ENCODE data around the gene SLC22A1. TPM values are rescaled to one million over a fixed set of nuclear protein-coding genes. Genes with fewer than 3 reads are reported as not detected.
A peak's percentile ranks its signal among the peaks of the same experiment; 100 is the strongest.
"Not testable (repeated sequence)": the region's sequence is repeated elsewhere in the genome, so short reads cannot be mapped to it uniquely, and the experiment has no call there.

SLC22A1 gene
- total and polyA plus RNA-seq, 2 of the 13 experiments (the other 11 are each of a cell fraction or from before 2014, with no cell fraction given) = 0.80 to 0.87 TPM

DNA sequence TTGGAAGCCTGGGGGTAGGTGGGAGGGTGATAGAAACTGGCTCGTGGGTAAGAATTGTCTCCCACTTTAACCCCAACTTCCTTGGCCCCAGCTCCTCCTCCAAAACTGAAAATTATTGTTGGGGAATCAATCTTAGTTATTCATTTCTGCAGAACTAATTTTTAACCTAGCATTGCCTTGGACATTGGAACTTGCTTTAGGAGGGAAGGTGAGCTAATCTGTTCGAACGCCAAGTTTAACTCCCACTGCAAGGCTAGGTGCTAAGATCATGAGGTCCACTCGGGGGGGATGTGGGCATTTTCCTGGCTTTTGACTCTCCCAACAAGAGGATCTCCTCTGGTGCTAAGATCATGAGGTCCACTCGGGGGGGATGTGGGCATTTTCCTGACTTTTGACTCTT lies 3.5 kb downstream of the SLC22A1 start (continued):
- TF ChIP-seq, protein P1, sequence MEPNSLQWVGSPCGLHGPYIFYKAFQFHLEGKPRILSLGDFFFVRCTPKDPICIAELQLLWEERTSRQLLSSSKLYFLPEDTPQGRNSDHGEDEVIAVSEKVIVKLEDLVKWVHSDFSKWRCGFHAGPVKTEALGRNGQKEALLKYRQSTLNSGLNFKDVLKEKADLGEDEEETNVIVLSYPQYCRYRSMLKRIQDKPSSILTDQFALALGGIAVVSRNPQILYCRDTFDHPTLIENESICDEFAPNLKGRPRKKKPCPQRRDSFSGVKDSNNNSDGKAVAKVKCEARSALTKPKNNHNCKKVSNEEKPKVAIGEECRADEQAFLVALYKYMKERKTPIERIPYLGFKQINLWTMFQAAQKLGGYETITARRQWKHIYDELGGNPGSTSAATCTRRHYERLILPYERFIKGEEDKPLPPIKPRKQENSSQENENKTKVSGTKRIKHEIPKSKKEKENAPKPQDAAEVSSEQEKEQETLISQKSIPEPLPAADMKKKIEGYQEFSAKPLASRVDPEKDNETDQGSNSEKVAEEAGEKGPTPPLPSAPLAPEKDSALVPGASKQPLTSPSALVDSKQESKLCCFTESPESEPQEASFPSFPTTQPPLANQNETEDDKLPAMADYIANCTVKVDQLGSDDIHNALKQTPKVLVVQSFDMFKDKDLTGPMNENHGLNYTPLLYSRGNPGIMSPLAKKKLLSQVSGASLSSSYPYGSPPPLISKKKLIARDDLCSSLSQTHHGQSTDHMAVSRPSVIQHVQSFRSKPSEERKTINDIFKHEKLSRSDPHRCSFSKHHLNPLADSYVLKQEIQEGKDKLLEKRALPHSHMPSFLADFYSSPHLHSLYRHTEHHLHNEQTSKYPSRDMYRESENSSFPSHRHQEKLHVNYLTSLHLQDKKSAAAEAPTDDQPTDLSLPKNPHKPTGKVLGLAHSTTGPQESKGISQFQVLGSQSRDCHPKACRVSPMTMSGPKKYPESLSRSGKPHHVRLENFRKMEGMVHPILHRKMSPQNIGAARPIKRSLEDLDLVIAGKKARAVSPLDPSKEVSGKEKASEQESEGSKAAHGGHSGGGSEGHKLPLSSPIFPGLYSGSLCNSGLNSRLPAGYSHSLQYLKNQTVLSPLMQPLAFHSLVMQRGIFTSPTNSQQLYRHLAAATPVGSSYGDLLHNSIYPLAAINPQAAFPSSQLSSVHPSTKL (CRISPR knock-in tag; IDR thresholded peaks at IDR 0.05) = peak; percentile 80
- TF ChIP-seq ZNF317 (CRISPR knock-in tag; IDR thresholded peaks at IDR 0.05) (0 out of 2 replicates have a peak, but pooled peaks have one; percentile 54), MEF2D (CRISPR knock-in tag; IDR thresholded peaks at IDR 0.05) (peak; percentile 71), SAP130 (CRISPR knock-in tag; IDR thresholded peaks at IDR 0.05; ENCODE audit: low read depth) (peak; percentile 43), GATAD1 (CRISPR knock-in tag; IDR thresholded peaks at IDR 0.05) (peak; percentile 43; the same call in 1 of the 2 replicates), TOE1 (CRISPR knock-in tag; IDR thresholded peaks at IDR 0.05) (0 out of 2 replicates have a peak, but pooled peaks have one; percentile 45), FOXO1 (CRISPR knock-in tag; IDR thresholded peaks at IDR 0.05) (0 out of 2 replicates have a peak, but pooled peaks have one; percentile 53), HNF4A (CRISPR knock-in tag; IDR thresholded peaks at IDR 0.05) (peak; percentile 94), KDM6A (CRISPR knock-in tag; IDR thresholded peaks at IDR 0.05; ENCODE audit: low read depth) (peak; percentile 86), MAZ (CRISPR knock-in tag; IDR thresholded peaks at IDR 0.05; ENCODE audit: low read depth) (0 out of 2 replicates have a peak, but pooled peaks have one; percentile 23), JUN (CRISPR knock-in tag; IDR thresholded peaks at IDR 0.05) (peak; percentile 89; the same call in 1 of the 2 replicates), KLF16 (CRISPR knock-in tag; IDR thresholded peaks at IDR 0.05) (0 out of 4 replicates have a peak, but pooled peaks of 1 of the 2 experiments have one; percentile 19), ARNTL (CRISPR knock-in tag; IDR thresholded peaks at IDR 0.05) (peak; percentile 77), ZNF652 (CRISPR knock-in tag; IDR thresholded peaks at IDR 0.05; ENCODE audit: borderline replicate concordance, low read depth) (peak; percentile 73; the same call in 1 of the 2 replicates)
- TF ChIP-seq, protein P2, sequence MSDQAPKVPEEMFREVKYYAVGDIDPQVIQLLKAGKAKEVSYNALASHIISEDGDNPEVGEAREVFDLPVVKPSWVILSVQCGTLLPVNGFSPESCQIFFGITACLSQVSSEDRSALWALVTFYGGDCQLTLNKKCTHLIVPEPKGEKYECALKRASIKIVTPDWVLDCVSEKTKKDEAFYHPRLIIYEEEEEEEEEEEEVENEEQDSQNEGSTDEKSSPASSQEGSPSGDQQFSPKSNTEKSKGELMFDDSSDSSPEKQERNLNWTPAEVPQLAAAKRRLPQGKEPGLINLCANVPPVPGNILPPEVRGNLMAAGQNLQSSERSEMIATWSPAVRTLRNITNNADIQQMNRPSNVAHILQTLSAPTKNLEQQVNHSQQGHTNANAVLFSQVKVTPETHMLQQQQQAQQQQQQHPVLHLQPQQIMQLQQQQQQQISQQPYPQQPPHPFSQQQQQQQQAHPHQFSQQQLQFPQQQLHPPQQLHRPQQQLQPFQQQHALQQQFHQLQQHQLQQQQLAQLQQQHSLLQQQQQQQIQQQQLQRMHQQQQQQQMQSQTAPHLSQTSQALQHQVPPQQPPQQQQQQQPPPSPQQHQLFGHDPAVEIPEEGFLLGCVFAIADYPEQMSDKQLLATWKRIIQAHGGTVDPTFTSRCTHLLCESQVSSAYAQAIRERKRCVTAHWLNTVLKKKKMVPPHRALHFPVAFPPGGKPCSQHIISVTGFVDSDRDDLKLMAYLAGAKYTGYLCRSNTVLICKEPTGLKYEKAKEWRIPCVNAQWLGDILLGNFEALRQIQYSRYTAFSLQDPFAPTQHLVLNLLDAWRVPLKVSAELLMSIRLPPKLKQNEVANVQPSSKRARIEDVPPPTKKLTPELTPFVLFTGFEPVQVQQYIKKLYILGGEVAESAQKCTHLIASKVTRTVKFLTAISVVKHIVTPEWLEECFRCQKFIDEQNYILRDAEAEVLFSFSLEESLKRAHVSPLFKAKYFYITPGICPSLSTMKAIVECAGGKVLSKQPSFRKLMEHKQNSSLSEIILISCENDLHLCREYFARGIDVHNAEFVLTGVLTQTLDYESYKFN (CRISPR knock-in tag; conservative IDR thresholded peaks at IDR 0.05) = peak; percentile 98
- TF ChIP-seq, protein P3, sequence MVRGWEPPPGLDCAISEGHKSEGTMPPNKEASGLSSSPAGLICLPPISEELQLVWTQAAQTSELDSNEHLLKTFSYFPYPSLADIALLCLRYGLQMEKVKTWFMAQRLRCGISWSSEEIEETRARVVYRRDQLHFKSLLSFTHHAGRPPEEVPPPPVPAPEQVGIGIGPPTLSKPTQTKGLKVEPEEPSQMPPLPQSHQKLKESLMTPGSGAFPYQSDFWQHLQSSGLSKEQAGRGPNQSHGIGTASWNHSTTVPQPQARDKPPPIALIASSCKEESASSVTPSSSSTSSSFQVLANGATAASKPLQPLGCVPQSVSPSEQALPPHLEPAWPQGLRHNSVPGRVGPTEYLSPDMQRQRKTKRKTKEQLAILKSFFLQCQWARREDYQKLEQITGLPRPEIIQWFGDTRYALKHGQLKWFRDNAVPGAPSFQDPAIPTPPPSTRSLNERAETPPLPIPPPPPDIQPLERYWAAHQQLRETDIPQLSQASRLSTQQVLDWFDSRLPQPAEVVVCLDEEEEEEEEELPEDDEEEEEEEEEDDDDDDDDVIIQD (CRISPR knock-in tag; IDR thresholded peaks at IDR 0.05; ENCODE audit: low read depth) = peak; percentile 73; the same call in 1 of the 2 replicates
- TF ChIP-seq MAZ (IDR thresholded peaks at IDR 0.05; ENCODE audit: borderline replicate concordance, low read depth, low read length) = not testable (repeated sequence)
- TF ChIP-seq, protein P4, sequence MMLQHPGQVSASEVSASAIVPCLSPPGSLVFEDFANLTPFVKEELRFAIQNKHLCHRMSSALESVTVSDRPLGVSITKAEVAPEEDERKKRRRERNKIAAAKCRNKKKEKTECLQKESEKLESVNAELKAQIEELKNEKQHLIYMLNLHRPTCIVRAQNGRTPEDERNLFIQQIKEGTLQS (CRISPR knock-in tag; IDR thresholded peaks at IDR 0.05) = 0 out of 2 replicates have a peak, but pooled peaks have one; percentile 19
- TF ChIP-seq, protein P5, sequence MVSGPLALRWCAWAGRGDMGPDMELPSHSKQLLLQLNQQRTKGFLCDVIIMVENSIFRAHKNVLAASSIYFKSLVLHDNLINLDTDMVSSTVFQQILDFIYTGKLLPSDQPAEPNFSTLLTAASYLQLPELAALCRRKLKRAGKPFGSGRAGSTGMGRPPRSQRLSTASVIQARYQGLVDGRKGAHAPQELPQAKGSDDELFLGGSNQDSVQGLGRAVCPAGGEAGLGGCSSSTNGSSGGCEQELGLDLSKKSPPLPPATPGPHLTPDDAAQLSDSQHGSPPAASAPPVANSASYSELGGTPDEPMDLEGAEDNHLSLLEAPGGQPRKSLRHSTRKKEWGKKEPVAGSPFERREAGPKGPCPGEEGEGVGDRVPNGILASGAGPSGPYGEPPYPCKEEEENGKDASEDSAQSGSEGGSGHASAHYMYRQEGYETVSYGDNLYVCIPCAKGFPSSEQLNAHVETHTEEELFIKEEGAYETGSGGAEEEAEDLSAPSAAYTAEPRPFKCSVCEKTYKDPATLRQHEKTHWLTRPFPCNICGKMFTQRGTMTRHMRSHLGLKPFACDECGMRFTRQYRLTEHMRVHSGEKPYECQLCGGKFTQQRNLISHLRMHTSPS (CRISPR knock-in tag; IDR thresholded peaks at IDR 0.05; ENCODE audit: low read depth) = peak; percentile 29; the same call in 1 of the 2 replicates

Data from HepG2 (cell line).